ENCODE results near the gene CSMD2.

CSMD2 gene

GRCh38 chr1:33727310-33727709 lies 437.7 kb downstream of the CSMD2 start:
- no peak for TF ChIP-seq CTCF (IDR thresholded peaks at IDR 0.05; ENCODE audit: insufficient read depth, missing control alignments)
- no peak for DNase-seq (ENCODE audit: insufficient read length, low spot score)
- FAIRE-seq, result no peak

GRCh38 chr1:33726274-33726804 lies 438.7 kb downstream of the CSMD2 start:
- no peak for TF ChIP-seq CTCF (IDR thresholded peaks at IDR 0.05; ENCODE audit: insufficient read depth, missing control alignments)
- DNase-seq (ENCODE audit: insufficient read length, low spot score) (no peak), FAIRE-seq (no peak)

- FAIRE-seq (no peak), DNase-seq (ENCODE audit: insufficient read length, low spot score) (no peak)
- TF ChIP-seq CTCF (IDR thresholded peaks at IDR 0.05; ENCODE audit: insufficient read depth, missing control alignments), result no peak
Measured at GRCh38 chr1:33725556-33726160, 439.4 kb downstream of the CSMD2 start.

GRCh38 chr1:33725037-33725436 lies 440.0 kb downstream of the CSMD2 start:
- DNase-seq (ENCODE audit: insufficient read length, low spot score) (no peak), FAIRE-seq (no peak)
- no peak for TF ChIP-seq CTCF (IDR thresholded peaks at IDR 0.05; ENCODE audit: insufficient read depth, missing control alignments)

GRCh38 chr1:33724348-33724747 lies 440.7 kb downstream of the CSMD2 start:
- no peak for DNase-seq (ENCODE audit: insufficient read length, low spot score)
- FAIRE-seq, result no peak

GRCh38 chr1:33723251-33723650 lies 441.8 kb downstream of the CSMD2 start:
- no peak for FAIRE-seq
- TF ChIP-seq CTCF (IDR thresholded peaks at IDR 0.05; ENCODE audit: insufficient read depth, missing control alignments), result no peak
- no peak for DNase-seq (ENCODE audit: insufficient read length, low spot score)

More at GRCh38 chr1:33724348-33724747, 440.7 kb downstream of the CSMD2 start:
- TF ChIP-seq CTCF (IDR thresholded peaks at IDR 0.05; ENCODE audit: insufficient read depth, missing control alignments), result no peak

GRCh38 chr1:33721301-33721815 lies 443.7 kb downstream of the CSMD2 start:
- DNase-seq (ENCODE audit: insufficient read length, low spot score) (no peak), FAIRE-seq (no peak)
- TF ChIP-seq CTCF (IDR thresholded peaks at IDR 0.05; ENCODE audit: insufficient read depth, missing control alignments), result no peak
